D721Med (cell line): ENCODE data around the gene TPCN1.
A peak's percentile ranks its signal among the peaks of the same experiment; 100 is the strongest.

Source experiments
- DNase-seq: peaks from one replicate; pipeline ENCODE4 v3.0.0; 2011; ENCODE audit warnings: low spot score; ENCODE audit not compliant: insufficient read length
- FAIRE-seq: peaks from 2 replicates; lab custom pipeline; 2011; peaks lifted over from hg19 to GRCh38; lab: Jason Lieb, UNC
- TF ChIP-seq, protein P1 (sequence below): IDR thresholded peaks from 2 replicates; pipeline ENCODE4 v1.5.1; 2012; ENCODE audit warnings: mild to moderate bottlenecking, control low read depth; ENCODE audit not compliant: insufficient read depth; ENCODE audit errors: missing control alignments

The TPCN1 gene

DNA sequence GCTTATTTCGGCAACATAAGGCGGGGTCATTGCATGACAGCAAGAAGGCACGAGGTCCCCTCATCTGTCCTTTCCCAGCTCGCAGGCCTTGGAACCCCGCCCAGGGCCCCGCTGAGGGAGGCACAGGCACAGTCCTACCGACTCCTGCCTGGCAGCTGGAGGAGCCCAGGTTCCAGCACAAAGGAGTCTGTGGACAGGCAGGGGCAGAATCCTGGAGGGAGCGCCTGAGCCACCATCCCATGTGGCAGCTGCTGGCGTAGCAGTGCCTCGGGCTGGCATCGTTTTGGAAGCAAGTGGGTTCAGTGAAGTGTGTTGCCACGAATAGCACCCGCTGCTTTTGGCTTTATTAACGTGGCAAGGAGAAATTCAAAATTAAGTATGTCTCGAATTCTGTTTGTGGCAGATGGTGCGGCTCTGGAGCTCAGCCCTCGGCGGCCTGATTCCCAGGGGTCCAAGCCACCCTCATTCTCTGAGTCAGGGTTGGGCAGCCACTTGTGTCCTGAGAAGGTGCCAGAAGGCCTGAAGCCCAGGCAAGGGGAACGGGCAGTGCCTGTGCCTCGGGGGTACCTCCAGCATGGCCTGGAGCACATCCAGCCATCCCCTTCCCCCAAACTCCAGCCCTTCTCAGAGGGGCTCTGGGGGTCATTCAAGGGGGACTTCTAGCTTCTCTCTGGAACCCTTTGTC lies 77.7 kb downstream of the TPCN1 start:
- DNase-seq = peak; percentile 46
- FAIRE-seq = no peak
- TF ChIP-seq, protein P1, sequence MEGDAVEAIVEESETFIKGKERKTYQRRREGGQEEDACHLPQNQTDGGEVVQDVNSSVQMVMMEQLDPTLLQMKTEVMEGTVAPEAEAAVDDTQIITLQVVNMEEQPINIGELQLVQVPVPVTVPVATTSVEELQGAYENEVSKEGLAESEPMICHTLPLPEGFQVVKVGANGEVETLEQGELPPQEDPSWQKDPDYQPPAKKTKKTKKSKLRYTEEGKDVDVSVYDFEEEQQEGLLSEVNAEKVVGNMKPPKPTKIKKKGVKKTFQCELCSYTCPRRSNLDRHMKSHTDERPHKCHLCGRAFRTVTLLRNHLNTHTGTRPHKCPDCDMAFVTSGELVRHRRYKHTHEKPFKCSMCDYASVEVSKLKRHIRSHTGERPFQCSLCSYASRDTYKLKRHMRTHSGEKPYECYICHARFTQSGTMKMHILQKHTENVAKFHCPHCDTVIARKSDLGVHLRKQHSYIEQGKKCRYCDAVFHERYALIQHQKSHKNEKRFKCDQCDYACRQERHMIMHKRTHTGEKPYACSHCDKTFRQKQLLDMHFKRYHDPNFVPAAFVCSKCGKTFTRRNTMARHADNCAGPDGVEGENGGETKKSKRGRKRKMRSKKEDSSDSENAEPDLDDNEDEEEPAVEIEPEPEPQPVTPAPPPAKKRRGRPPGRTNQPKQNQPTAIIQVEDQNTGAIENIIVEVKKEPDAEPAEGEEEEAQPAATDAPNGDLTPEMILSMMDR = no peak

DNA sequence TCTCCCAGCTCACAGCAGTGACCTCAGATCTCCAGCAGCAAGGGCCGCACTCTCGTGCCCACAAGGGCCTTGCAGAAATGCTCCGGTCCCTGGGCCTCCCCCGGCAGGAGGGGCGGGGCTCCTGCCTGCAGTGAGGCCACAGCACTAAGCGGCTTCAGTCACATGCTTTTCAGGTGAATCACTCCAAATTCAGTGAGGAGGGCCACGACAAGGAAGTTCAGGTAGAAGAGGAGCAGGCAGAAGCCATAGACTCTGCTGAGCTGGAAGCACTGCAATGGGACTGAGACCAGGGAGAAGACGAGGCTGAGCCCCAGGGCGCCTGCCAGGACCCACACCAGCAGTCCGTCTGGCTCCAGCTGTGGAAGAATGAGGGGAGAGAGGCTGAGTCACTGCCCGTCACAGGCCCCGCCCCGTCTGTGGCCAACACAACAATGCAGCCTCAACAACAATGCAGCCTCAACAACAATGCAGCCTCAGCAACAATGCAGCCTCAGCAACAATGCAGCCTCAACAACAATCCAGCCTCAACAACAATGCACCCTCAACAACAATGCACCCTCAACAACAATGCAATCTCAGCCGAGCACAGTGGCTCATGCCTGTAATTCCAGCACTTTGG lies 78.5 kb downstream of the TPCN1 start:
- DNase-seq = no peak
- TF ChIP-seq, protein P1 = no peak
- FAIRE-seq = no peak

DNA sequence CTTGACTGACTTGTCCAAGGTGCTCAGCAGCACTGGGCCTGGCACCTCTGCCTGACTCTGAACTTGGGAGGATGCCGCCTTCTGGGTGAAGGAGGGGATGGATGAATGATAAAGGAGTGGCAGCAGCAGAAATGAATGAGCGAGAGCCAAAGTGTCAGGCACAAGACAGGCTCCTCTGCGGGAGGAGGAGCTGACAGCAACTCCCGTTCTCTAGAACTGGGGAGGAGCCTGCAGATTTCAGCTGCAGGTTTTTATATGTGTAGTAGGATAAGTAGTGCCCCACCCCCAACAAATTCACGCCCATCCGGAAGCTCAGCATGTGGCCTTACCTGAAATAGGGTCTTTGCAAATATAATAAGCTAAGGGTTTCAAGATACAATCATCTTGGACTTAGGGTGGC lies 80.5 kb downstream of the TPCN1 start:
- no peak for DNase-seq
- no peak for FAIRE-seq
- TF ChIP-seq, protein P1 = no peak

DNA sequence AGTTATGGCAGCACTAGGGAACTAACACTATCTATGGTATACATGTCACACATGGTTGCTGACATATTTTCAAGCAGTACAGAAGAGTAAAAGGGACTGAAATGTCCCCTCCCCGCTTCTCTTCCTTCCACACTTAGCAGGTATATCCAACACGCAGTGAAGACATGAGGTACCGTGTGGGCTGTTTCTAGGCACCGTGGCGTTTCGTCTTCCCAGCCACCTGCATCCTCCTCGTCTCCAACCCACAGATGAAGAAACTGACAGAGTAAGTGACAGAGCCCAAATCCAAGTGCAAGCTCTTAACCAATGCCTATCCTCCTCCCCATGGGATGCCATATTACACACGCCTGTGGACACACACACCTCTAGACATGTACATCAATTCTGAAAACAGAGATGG lies 81.2 kb downstream of the TPCN1 start:
- no peak for DNase-seq
- FAIRE-seq = no peak
- TF ChIP-seq, protein P1 = no peak

DNA sequence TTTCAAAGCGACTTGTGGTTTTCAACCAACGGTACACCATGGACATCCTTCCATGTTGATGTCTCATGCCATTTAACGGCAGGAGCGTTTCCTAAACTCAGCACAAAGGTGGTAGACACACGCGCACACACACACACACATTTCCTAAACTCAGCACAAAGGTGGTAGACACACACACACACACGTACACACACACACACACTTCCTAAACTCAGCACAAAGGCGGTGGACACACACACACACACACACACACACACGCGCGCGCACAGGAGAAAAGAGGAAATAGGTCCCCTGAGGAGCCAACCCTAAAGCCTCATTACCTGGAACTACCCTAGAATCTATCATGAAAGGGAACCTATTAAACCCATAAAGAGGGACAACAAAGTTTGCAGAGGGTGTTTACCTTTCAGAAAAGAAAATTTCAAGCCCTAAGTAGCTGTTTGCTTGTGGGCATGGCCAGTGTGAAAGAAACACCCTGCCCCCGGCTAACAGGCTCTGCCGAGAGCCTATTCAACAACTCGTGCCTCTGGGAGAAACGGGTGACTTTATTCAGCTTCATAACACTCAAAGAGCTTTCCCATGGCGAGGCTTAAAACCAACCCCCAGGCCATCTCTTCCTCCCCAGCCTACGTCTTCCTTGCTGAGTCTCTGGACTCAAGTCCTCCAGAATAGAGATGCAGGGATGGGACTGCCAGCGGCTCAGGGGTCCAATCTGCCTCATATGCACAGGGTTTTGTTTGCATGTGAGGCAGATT lies 81.8 kb downstream of the TPCN1 start:
- TF ChIP-seq, protein P1 = no peak
- FAIRE-seq = no peak

DNA sequence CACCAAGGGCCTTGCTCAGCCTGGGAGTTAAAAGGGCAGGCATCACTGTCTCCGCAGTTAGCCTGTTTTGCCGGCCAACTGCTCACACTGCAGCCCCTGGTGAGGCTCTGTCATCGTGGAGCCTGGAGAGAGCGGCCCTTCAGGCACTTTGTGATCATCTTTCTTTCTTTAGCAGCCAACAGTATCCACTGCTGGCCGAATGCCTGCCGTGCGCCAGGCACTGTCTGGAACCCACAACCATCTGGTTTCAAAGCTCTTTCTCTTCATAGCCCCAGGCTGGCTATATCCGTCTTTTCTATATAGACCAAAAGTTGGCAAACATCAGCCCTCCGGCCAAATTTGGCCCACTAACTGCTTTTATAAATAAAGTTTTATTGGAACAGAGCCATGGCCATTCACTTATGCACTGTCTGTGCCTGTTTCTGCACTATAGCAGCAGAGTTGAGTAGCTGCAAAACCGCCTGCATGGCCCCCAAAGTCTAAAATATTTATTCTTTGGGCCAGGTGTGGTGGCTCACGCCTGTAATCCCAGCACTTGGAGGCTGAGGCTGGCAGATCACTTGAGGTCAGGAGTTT lies 84.1 kb downstream of the TPCN1 start:
- DNase-seq (no peak), FAIRE-seq (no peak)
- TF ChIP-seq, protein P1 = no peak

More for the DNA sequence above, 81.8 kb downstream of the TPCN1 start:
- DNase-seq = no peak
